H1 (cell line): Measurements from ENCODE around the gene DGAT2L6. TPM values are rescaled to one million over a fixed set of nuclear protein-coding genes. Genes with fewer than 3 reads are reported as not detected.

Source experiments
- CTCF ChIA-PET: fragments of 300-600 bp; sonication (Branson Sonifier 250); formaldehyde crosslinking; loops from one replicate; lab custom pipeline; 2021; ENCODE audit not compliant: partially characterized antibody; lab: Charles Lee
- POLR2A ChIA-PET: fragments of 300-600 bp; sonication (Branson Sonifier 250); formaldehyde crosslinking; loops from one replicate; lab custom pipeline; 2021; ENCODE audit warnings: inconsistent platforms; ENCODE audit not compliant: partially characterized antibody; lab: Charles Lee
- DNase-seq, 2 experiments: peaks; one replicate each; pipeline versions ENCODE4 v3.0.0 to v3.0.0-alpha.2; 2010 to 2022; ENCODE audit warnings: low spot score in 2 of 2, low read depth in 1 of 2, mixed read lengths in 1 of 2
- FAIRE-seq: peaks from 2 replicates; lab custom pipeline; 2011; peaks lifted over from hg19 to GRCh38; lab: Jason Lieb, UNC
- H2AFZ ChIP-seq: 2 replicates; pipeline ENCODE4 v1.8.1; 2012; ENCODE audit warnings: low read length, inconsistent platforms
- H2AK5ac ChIP-seq: 2 replicates; pipeline ENCODE4 v1.6.1; 2013; ENCODE audit warnings: low read depth, low read length
- H2BK120ac ChIP-seq: replicated peaks from 2 replicates; pipeline ENCODE3; 2013; ENCODE audit warnings: low read depth, low read length, inconsistent platforms
- H2BK12ac ChIP-seq: 2 replicates; pipeline ENCODE4 v1.6.1; 2013; ENCODE audit warnings: low read depth, low read length
- H2BK15ac ChIP-seq: 2 replicates; pipeline ENCODE4 v1.6.1; 2013; ENCODE audit warnings: low read length
- H2BK20ac ChIP-seq: 2 replicates; pipeline ENCODE4 v1.6.1; 2013; ENCODE audit warnings: low read length
- H2BK5ac ChIP-seq: 2 replicates; pipeline ENCODE4 v1.6.1; 2013; ENCODE audit warnings: low read depth, low read length
- H3K14ac ChIP-seq: 2 replicates; pipeline ENCODE4 v1.6.1; 2013; ENCODE audit warnings: inconsistent platforms; ENCODE audit not compliant: insufficient read length
- H3K18ac ChIP-seq: 2 replicates; pipeline ENCODE4 v1.6.1; 2013; ENCODE audit warnings: low read length; ENCODE audit errors: extremely low read depth
- H3K23ac ChIP-seq: 2 replicates; pipeline ENCODE4 v1.6.1; 2013; ENCODE audit warnings: inconsistent platforms; ENCODE audit not compliant: insufficient read length
- H3K23me2 ChIP-seq: 2 replicates; pipeline ENCODE4 v1.6.1; 2013; ENCODE audit warnings: low read depth, low read length
- H3K27ac ChIP-seq: 2 replicates; pipeline ENCODE4 v1.6.1; 2011; ENCODE audit warnings: low read depth, low read length, inconsistent platforms
- H3K27me3 ChIP-seq, 4 experiments: replicated peaks in 1 of 4; 1 replicate in 1 of 4; 2 replicates in 3 of 4; pipeline versions ENCODE4 v1.6.1 to v1.8.1; 2011 to 2013; ENCODE audit warnings: low read length in 3 of 4, mild to moderate bottlenecking in 3 of 4, inconsistent platforms in 2 of 4, mixed read lengths in 2 of 4, moderate library complexity in 1 of 4; ENCODE audit not compliant: control insufficient read depth in 3 of 4, insufficient read depth in 3 of 4; ENCODE audit errors: extremely low read depth in 1 of 4
- H3K36me3 ChIP-seq, 4 experiments: 2 replicates each; pipeline versions ENCODE4 v1.6.1 to v1.8.1; 2011 to 2013; ENCODE audit warnings: mild to moderate bottlenecking in 4 of 4, low read length in 3 of 4, moderate library complexity in 2 of 4, control low read depth in 1 of 4, inconsistent platforms in 1 of 4; ENCODE audit not compliant: insufficient read depth in 4 of 4, control insufficient read depth in 2 of 4
- H3K4ac ChIP-seq: replicated peaks from 2 replicates; pipeline ENCODE3; 2013; ENCODE audit warnings: low read length, low read depth, mixed read lengths, inconsistent platforms; ENCODE audit not compliant: insufficient read length
- H3K4me1 ChIP-seq, 4 experiments: replicated peaks in 1 of 4; 1 replicate in 1 of 4; 2 replicates in 3 of 4; pipeline versions ENCODE4 v1.6.1 to v1.8.1; 2011 to 2013; ENCODE audit warnings: low read length in 3 of 4, inconsistent platforms in 2 of 4, mixed read lengths in 1 of 4; ENCODE audit not compliant: insufficient read depth in 4 of 4, control insufficient read depth in 3 of 4
- H3K4me2 ChIP-seq, 2 experiments: 2 replicates each; pipeline versions ENCODE4 v1.6.1 to v1.8.1; 2011 to 2013; ENCODE audit warnings: low read depth in 2 of 2, low read length in 2 of 2, control low read depth in 1 of 2, inconsistent platforms in 1 of 2, mild to moderate bottlenecking in 1 of 2; ENCODE audit not compliant: insufficient read depth in 1 of 2
- H3K4me3 ChIP-seq, 4 experiments: fragments of 200-600, 300-600 bp in 1 of 4; sonication (generic), shearing (Covaris generic), sonication (Bioruptor Twin) in 1 of 4; 2 replicates each; pipeline versions ENCODE4 v1.5.1 to v1.8.1; 2011 to 2016; ENCODE audit warnings: low read length in 4 of 4, low read depth in 3 of 4, control low read depth in 2 of 4, inconsistent platforms in 2 of 4, mild to moderate bottlenecking in 2 of 4, mixed read lengths in 1 of 4, moderate library complexity in 1 of 4; ENCODE audit not compliant: insufficient read depth in 2 of 4; ENCODE audit errors: extremely low read depth in 1 of 4
- H3K56ac ChIP-seq: replicated peaks from 2 replicates; pipeline ENCODE3; 2013; ENCODE audit warnings: low read depth, mild to moderate bottlenecking, mixed read lengths, low read length, inconsistent platforms; ENCODE audit not compliant: insufficient read length
- H3K79me1 ChIP-seq: 2 replicates; pipeline ENCODE4 v1.6.1; 2013; ENCODE audit warnings: low read depth, low read length, control low read depth
- H3K79me2 ChIP-seq, 2 experiments: 2 replicates each; pipeline versions ENCODE4 v1.6.1 to v1.8.1; 2012 to 2013; ENCODE audit warnings: low read length in 2 of 2, mild to moderate bottlenecking in 2 of 2, inconsistent platforms in 1 of 2; ENCODE audit not compliant: insufficient read depth in 2 of 2, control insufficient read depth in 1 of 2
- H3K9ac ChIP-seq, 4 experiments: replicated peaks in 1 of 4; 1 replicate in 1 of 4; 2 replicates in 3 of 4; pipeline versions ENCODE4 v1.6.1 to v1.8.1; 2011 to 2013; ENCODE audit warnings: low read depth in 3 of 4, low read length in 3 of 4, control low read depth in 2 of 4, mild to moderate bottlenecking in 2 of 4, moderate library complexity in 2 of 4, inconsistent platforms in 1 of 4; ENCODE audit errors: extremely low read depth in 1 of 4
- H3K9me3 ChIP-seq, 2 experiments: 2 replicates each; pipeline versions ENCODE4 v1.6.1 to v1.8.1; 2012 to 2013; ENCODE audit warnings: mild to moderate bottlenecking in 2 of 2, moderate library complexity in 2 of 2, control low read depth in 1 of 2, inconsistent platforms in 1 of 2, low read depth in 1 of 2, low read length in 1 of 2, mixed read lengths in 1 of 2; ENCODE audit not compliant: insufficient read depth in 2 of 2
- H4K20me1 ChIP-seq, 2 experiments: replicated peaks in 1 of 2; 2 replicates each; pipeline versions ENCODE3 to v1.8.1; 2011 to 2013; ENCODE audit warnings: inconsistent platforms in 2 of 2, low read length in 2 of 2, mild to moderate bottlenecking in 1 of 2; ENCODE audit not compliant: insufficient read depth in 2 of 2, control insufficient read depth in 1 of 2
- H4K5ac ChIP-seq: 2 replicates; pipeline ENCODE4 v1.6.1; 2013; ENCODE audit warnings: low read length, low read depth, mixed read lengths, inconsistent platforms; ENCODE audit not compliant: insufficient read length
- H4K8ac ChIP-seq: 2 replicates; pipeline ENCODE4 v1.8.0; 2013; ENCODE audit warnings: mild to moderate bottlenecking, moderate library complexity, low read length, inconsistent platforms; ENCODE audit not compliant: insufficient read depth; ENCODE audit errors: extremely low read depth
- H4K91ac ChIP-seq: replicated peaks from 2 replicates; pipeline ENCODE3; 2013; ENCODE audit warnings: low read length, mixed read lengths, inconsistent platforms; ENCODE audit not compliant: insufficient read length
- BCL11A ChIP-seq, 2 experiments: IDR thresholded peaks; one replicate each; pipeline ENCODE4 v1.6.1; 2011; ENCODE audit warnings: low read depth in 2 of 2, low read length in 2 of 2, mild to moderate bottlenecking in 2 of 2
- CBX8 ChIP-seq: fragments of 300-800, 300-1000 bp; sonication (generic); IDR thresholded peaks from 2 replicates; pipeline ENCODE4 v1.7.1; 2016; ENCODE audit warnings: low read depth, low read length, borderline replicate concordance
- CHD2 ChIP-seq: IDR thresholded peaks from 2 replicates; pipeline ENCODE4 v1.6.1; 2012; ENCODE audit warnings: low read length, improper control_type of control experiment
- EGR1 ChIP-seq: IDR thresholded peaks from 2 replicates; pipeline ENCODE4 v1.6.1; 2011; ENCODE audit warnings: low read depth, low read length, borderline replicate concordance
- GABPA ChIP-seq: IDR thresholded peaks from 2 replicates; pipeline ENCODE4 v1.6.1; 2011; ENCODE audit warnings: mild to moderate bottlenecking, low read length, moderate library complexity, borderline replicate concordance; ENCODE audit not compliant: insufficient read depth
- HDAC2 ChIP-seq, 2 experiments: fragments of 300-600 bp in 1 of 2; sonication (generic) in 1 of 2; IDR thresholded peaks; 2 replicates each; pipeline ENCODE4 v1.6.1; 2011 to 2012; ENCODE audit warnings: low read depth in 2 of 2, low read length in 2 of 2, mild to moderate bottlenecking in 2 of 2, moderate library complexity in 2 of 2, borderline replicate concordance in 1 of 2, inconsistent platforms in 1 of 2
- POLR2AphosphoS5 ChIP-seq: IDR thresholded peaks from 2 replicates; pipeline ENCODE4 v1.6.1; 2011; ENCODE audit warnings: low read depth, low read length
- POU5F1 ChIP-seq: IDR thresholded peaks from 2 replicates; pipeline ENCODE4 v1.6.1; 2011; ENCODE audit warnings: low read depth, mild to moderate bottlenecking, low read length, moderate library complexity
- RBBP5 ChIP-seq: IDR thresholded peaks from 2 replicates; pipeline ENCODE4 v1.7.1; 2012; ENCODE audit warnings: low read depth, mild to moderate bottlenecking, inconsistent platforms, low read length, moderate library complexity, borderline replicate concordance
- RXRA ChIP-seq: IDR thresholded peaks from 2 replicates; pipeline ENCODE4 v1.6.1; 2011; ENCODE audit warnings: low read depth, mild to moderate bottlenecking, low read length, moderate library complexity; ENCODE audit not compliant: insufficient read depth
- SAP30 ChIP-seq: fragments of 300-600 bp; sonication (generic); IDR thresholded peaks from 2 replicates; pipeline ENCODE4 v1.7.1; 2012; ENCODE audit warnings: low read length, moderate library complexity, mild to moderate bottlenecking, inconsistent platforms; ENCODE audit not compliant: insufficient read depth, insufficient replicate concordance
- SIN3A ChIP-seq, 2 experiments: IDR thresholded peaks in 1 of 2; conservative IDR thresholded peaks in 1 of 2; 2 replicates each; pipeline ENCODE4 v1.6.1; 2011 to 2012; ENCODE audit warnings: low read length in 2 of 2, improper control_type of control experiment in 1 of 2, low read depth in 1 of 2, mild to moderate bottlenecking in 1 of 2
- WGBS, 2 experiments: shearing (Covaris generic) in 1 of 2; methylation state at CpG; one replicate each; pipeline versions ENCODE4 v1.1.6 to v1.1.7; 2013 to 2015; ENCODE audit warnings: low lambda C conversion rate in 2 of 2, mixed read lengths in 2 of 2, inconsistent platforms in 1 of 2, low coverage in 1 of 2, missing lambda C conversion rate in 1 of 2; ENCODE audit not compliant: insufficient replicate concordance in 2 of 2, insufficient coverage in 1 of 2, insufficient read length in 1 of 2; ENCODE audit errors: extremely low coverage in 1 of 2, missing lambda C conversion rate in 1 of 2; 5-methylcytosine and 5-hydroxymethylcytosine counted together
- polyA plus RNA-seq, 7 experiments: library from polyadenylated mRNA; depleted of rRNA in 3 of 7; stranded (reverse) in 5 of 7; unstranded in 2 of 7; fragments of >200 nt in 5 of 7; fragments of 200-250 nt in 2 of 7; gene quantifications; 1 replicate in 5 of 7; 2 replicates in 1 of 7; 4 replicates in 1 of 7; pipeline versions ENCODE4 v1.2.1 to v1.2.3, GENCODE V29; 2011 to 2013; ENCODE audit warnings: missing spikeins in 2 of 7, mixed read lengths in 2 of 7
- total RNA-seq: library from RNA; stranded (reverse); fragmentation: NEBNext Ultra II Directional; extraction: Animal tissue kit (Norgen Biotek cat#: 25700); gene quantifications from 2 replicates; pipeline ENCODE4 v1.2.1, GENCODE V29; 2021
- TF ChIP-seq, protein P1 (sequence below): IDR thresholded peaks from 2 replicates; pipeline ENCODE4 v1.6.1; 2012; ENCODE audit warnings: inconsistent platforms

The DGAT2L6 gene
- total and polyA plus RNA-seq, 2 of the 8 experiments (the other 6 are each of a cell fraction or from before 2014, with no cell fraction given): not detected

DNA sequence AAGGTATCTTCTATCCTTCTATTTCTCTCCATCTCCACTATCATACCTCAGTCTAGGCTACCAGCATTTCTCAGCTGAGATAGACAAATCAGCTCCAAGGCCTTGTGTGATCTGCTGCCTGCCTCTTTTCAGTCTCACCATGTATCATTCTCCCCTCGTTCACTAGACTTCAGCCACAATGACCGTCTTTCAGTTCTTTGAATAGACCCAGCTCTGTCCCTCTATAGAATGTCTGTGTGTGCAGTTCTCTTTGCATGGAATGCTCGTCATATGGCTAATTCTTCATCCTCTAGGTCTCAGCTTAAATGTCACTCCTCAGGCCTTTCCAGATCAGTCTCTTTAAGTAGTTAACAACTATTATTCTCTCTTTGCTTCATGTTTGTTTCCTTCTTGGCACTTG lies 37.5 kb upstream of the DGAT2L6 start:
- H3K79me2 ChIP-seq: peaks cover 0 to 10% of the 10 kb centered on the region in 2 experiments; a peak in 2 of 4 replicates
- H3K36me3 ChIP-seq: peaks cover 2 to 23% (median 5%) of the 10 kb centered on the region in 4 experiments; a peak in 4 of 8 replicates
- no peak overlapping the region for H3K4me2 ChIP-seq
- no peak overlapping the region for H2BK20ac ChIP-seq
- H3K4me3 ChIP-seq: no peak overlapping the region
- WGBS, 2 experiments: 92% methylated on average over 2 of the region's 3 CpGs; no CpG with 5 or more reads in 1 of the 2 experiments
- no peak for FAIRE-seq
- H3K27me3 ChIP-seq: no peaks in the 10 kb centered on the region
- H3K79me1 ChIP-seq: no peaks in the 10 kb centered on the region; the same call in 1 of the 2 replicates
- H3K14ac ChIP-seq: no peak overlapping the region
- no peak overlapping the region for H4K8ac ChIP-seq
- H2AFZ ChIP-seq: no peak overlapping the region
- H2BK120ac ChIP-seq: no peak overlapping the region
- DNase-seq: no peak
- no peaks in the 10 kb centered on the region for H3K9me3 ChIP-seq
- ChIA-PET POLR2A (interaction anchor here (0.8 kb wide), 1 partner anchor 10 kb away, joined by 4 read pairs; no protein-coding TSS in a partner anchor), CTCF (interaction anchor here (0.7 kb wide), 1 partner anchor 624 kb away, joined by 3 read pairs; no protein-coding TSS in a partner anchor)
- no peaks in the 10 kb centered on the region for H3K23me2 ChIP-seq
- no peak overlapping the region for H2BK15ac ChIP-seq
- H4K91ac ChIP-seq: no peak overlapping the region
- no peak overlapping the region for H3K56ac ChIP-seq
- H2BK5ac ChIP-seq: no peak overlapping the region
- H2AK5ac ChIP-seq: no peak overlapping the region
- no peak overlapping the region for H3K18ac ChIP-seq
- H3K4me1 ChIP-seq: peaks cover 0 to 3% (median 0%) of the 10 kb centered on the region in 4 experiments; a peak in 3 of 7 replicates
- H3K27ac ChIP-seq: no peak overlapping the region
- no peak overlapping the region for H4K5ac ChIP-seq
- H3K23ac ChIP-seq: no peak overlapping the region
- no peak overlapping the region for H3K4ac ChIP-seq
- no peak overlapping the region for H3K9ac ChIP-seq
- no peak overlapping the region for H2BK12ac ChIP-seq
- no peaks in the 10 kb centered on the region for H4K20me1 ChIP-seq
- TF ChIP-seq CHD2: no peak
- no peak for TF ChIP-seq POLR2AphosphoS5
- TF ChIP-seq SIN3A (conservative IDR thresholded peaks at IDR 0.05 in 1 of 2, IDR thresholded peaks at IDR 0.05 in 1 of 2; ENCODE audit: low read depth in 1 of 2, low read length in 2 of 2): no peak
- TF ChIP-seq HDAC2 (IDR thresholded peaks at IDR 0.05; ENCODE audit: borderline replicate concordance in 1 of 2, low read depth in 2 of 2, low read length in 2 of 2): no peak
- TF ChIP-seq CBX8: no peak
- TF ChIP-seq, protein P1, sequence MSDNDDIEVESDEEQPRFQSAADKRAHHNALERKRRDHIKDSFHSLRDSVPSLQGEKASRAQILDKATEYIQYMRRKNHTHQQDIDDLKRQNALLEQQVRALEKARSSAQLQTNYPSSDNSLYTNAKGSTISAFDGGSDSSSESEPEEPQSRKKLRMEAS: no peak
- TF ChIP-seq SAP30: no peak
- no peak for TF ChIP-seq EGR1
- no peak for TF ChIP-seq RBBP5
- TF ChIP-seq RXRA: no peak
- no peak for TF ChIP-seq BCL11A (IDR thresholded peaks at IDR 0.05; ENCODE audit: low read depth in 2 of 2, low read length in 2 of 2)
- TF ChIP-seq POU5F1: no peak
- no peak for TF ChIP-seq GABPA
